Mesothelial cell of epicardium (in vitro differentiated cells): ENCODE measurements around the gene UBE2Z. TPM values are rescaled to one million over a fixed set of nuclear protein-coding genes. Genes with fewer than 3 reads are reported as not detected.
A peak's percentile ranks its signal among the peaks of the same experiment; 100 is the strongest.

ENCODE experiments used
- DNase-seq, 2 experiments: peaks; one replicate each; pipeline ENCODE4 v3.0.0; 2021; ENCODE audit warnings: low spot score in 2 of 2; ENCODE audit not compliant: unreplicated experiment in 2 of 2
- H3K27ac Mint-ChIP-seq: 2 replicates; pipeline ENCODE4 v1.8.0; 2021; ENCODE audit warnings: mixed read lengths
- H3K27me3 Mint-ChIP-seq: 2 replicates; pipeline ENCODE4 v1.8.0; 2021; ENCODE audit warnings: low read depth, mixed read lengths
- H3K36me3 Mint-ChIP-seq: 2 replicates; pipeline ENCODE4 v1.8.0; 2021; ENCODE audit warnings: mixed read lengths
- H3K4me1 Mint-ChIP-seq: 2 replicates; pipeline ENCODE4 v1.8.0; 2021; ENCODE audit warnings: mixed read lengths
- H3K4me3 Mint-ChIP-seq: 2 replicates; pipeline ENCODE4 v1.8.0; 2021; ENCODE audit warnings: mild to moderate bottlenecking, moderate library complexity, mixed read lengths
- H3K9me3 Mint-ChIP-seq: 2 replicates; pipeline ENCODE4 v1.8.0; 2021; ENCODE audit warnings: mixed read lengths
- CTCF ChIP-seq: fragments of 200-600 bp; sonication (generic); IDR thresholded peaks from one replicate; pipeline ENCODE4 v1.5.0; 2021; ENCODE audit warnings: antibody characterized with exemption; ENCODE audit not compliant: unreplicated experiment
- total RNA-seq: library from RNA; stranded (reverse); gene quantifications from 3 replicates; pipeline ENCODE4 v1.2.1, GENCODE V29; 2021

Gene UBE2Z
- total RNA-seq, 1 donor from 2014 or later: 89.8 TPM

GRCh38 chr17:48951572-48951971, 43.4 kb downstream of the UBE2Z start:
- Mint-ChIP-seq H3K4me1 (peaks cover 11% of the 10 kb centered on the region), H3K27ac (no peak overlapping the region), H3K9me3 (no peaks in the 10 kb centered on the region), H3K27me3 (no peaks in the 10 kb centered on the region), H3K36me3 (no peaks in the 10 kb centered on the region), H3K4me3 (no peak overlapping the region)
- no peak for TF ChIP-seq CTCF
- DNase-seq: no peak

GRCh38 chr17:48952904-48953303, 44.7 kb downstream of the UBE2Z start:
- H3K4me3 Mint-ChIP-seq: no peak overlapping the region
- peak overlapping the region; percentile 67 for H3K27ac Mint-ChIP-seq
- H3K9me3 Mint-ChIP-seq: no peaks in the 10 kb centered on the region

GRCh38 chr17:48954300-48954755, 46.1 kb downstream of the UBE2Z start:
- H3K36me3 Mint-ChIP-seq: no peaks in the 10 kb centered on the region
- H3K27ac Mint-ChIP-seq: no peak overlapping the region
- H3K27me3 Mint-ChIP-seq: no peaks in the 10 kb centered on the region
- H3K4me3 Mint-ChIP-seq: no peak overlapping the region
- TF ChIP-seq CTCF: no peak
- no peak for DNase-seq
- no peaks in the 10 kb centered on the region for H3K9me3 Mint-ChIP-seq
- H3K4me1 Mint-ChIP-seq: peaks cover 11% of the 10 kb centered on the region

More at GRCh38 chr17:48952904-48953303, 44.7 kb downstream of the UBE2Z start:
- DNase-seq: no peak
- no peak for TF ChIP-seq CTCF
- Mint-ChIP-seq H3K27me3 (no peaks in the 10 kb centered on the region), H3K36me3 (no peaks in the 10 kb centered on the region), H3K4me1 (peaks cover 11% of the 10 kb centered on the region)

- no peaks in the 10 kb centered on the region for H3K9me3 Mint-ChIP-seq
- peak overlapping the region; percentile 20 for H3K4me3 Mint-ChIP-seq
- no peak for DNase-seq
- no peak for TF ChIP-seq CTCF
- no peaks in the 10 kb centered on the region for H3K27me3 Mint-ChIP-seq
- peaks cover 17% of the 10 kb centered on the region for H3K4me1 Mint-ChIP-seq
- H3K27ac Mint-ChIP-seq: peak overlapping the region; percentile 79
- H3K36me3 Mint-ChIP-seq: no peaks in the 10 kb centered on the region
These were observed 52.8 kb downstream of the UBE2Z start for GRCh38 chr17:48960834-48961515.

- Mint-ChIP-seq H3K27me3 (no peaks in the 10 kb centered on the region), H3K4me3 (peak overlapping the region; percentile 20), H3K4me1 (peaks cover 17% of the 10 kb centered on the region), H3K36me3 (no peaks in the 10 kb centered on the region), H3K27ac (peak overlapping the region; percentile 87), H3K9me3 (no peaks in the 10 kb centered on the region)
- no peak for TF ChIP-seq CTCF
- DNase-seq: peak in 1 of 2 experiments; percentile 22
These were observed 53.5 kb downstream of the UBE2Z start for GRCh38 chr17:48961516-48962233.
